ENCODE data around the gene EGFL7. TPM values are rescaled to one million over a fixed set of nuclear protein-coding genes. Genes with fewer than 3 reads are reported as not detected.

Gene EGFL7
- total and polyA plus RNA-seq, 2 of the 8 experiments (the other 6 are each of a cell fraction or from before 2014, with no cell fraction given) = 37.8 to 53.4 TPM

DNA sequence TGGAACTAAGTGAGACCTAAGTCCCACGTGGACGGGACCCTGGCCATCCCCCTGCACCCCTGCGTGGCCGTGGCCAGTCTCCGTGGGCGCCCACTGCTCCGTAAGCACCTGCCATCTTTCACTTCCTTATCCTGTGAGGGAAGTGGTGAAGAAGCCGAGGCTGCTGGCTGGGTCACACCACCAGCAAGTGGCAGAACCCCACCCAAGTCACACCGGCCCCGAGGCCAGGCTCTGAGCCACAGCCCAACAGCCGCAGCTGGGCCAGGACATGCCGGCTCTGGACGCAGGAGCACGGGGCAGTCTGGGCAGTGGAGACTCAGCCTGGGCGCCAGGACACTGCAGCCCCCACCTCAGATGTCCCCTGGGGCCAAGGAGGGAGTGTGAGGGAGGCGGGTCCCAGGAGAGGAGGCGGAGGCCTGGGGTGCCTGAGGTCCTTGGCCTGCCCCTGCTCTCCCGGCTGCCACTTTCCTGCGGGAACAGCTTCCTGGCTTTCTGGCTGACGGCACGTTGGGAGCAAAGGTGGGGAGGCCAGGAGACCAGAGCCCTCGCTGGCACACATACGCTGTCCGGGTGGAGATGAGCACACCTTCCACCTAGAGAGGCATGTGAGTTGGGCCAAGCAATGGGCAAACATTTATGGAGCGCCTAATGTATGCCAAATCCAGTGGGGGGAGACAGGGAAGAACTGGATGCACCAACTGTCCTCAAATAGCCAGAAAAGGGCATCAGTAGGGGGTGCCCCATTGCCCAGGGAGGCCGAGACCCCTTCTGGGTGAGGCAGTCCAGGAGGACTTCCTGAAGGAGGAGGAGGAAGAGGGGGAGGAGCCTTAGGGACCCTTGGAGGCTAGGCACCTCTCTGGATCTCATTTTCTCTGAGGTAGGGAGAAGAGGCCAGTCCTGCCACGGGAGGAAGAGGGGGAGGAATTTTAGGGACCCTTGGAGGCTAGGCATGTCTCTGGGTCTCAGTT lies 43.9 kb upstream of the EGFL7 start:
- Histone ChIP-seq H3K27me3 (replicated peaks in 1 of 4; ENCODE audit: control insufficient read depth in 3 of 4, extremely low read depth in 1 of 4, insufficient read depth in 3 of 4, low read length in 3 of 4) (no peaks in the 10 kb centered on the region), H3K4me3 (ENCODE audit: extremely low read depth in 1 of 4, insufficient read depth in 2 of 4, low read depth in 3 of 4, low read length in 4 of 4) (no peak overlapping the region), H4K20me1 (replicated peaks in 1 of 2; ENCODE audit: control insufficient read depth in 1 of 2, insufficient read depth in 2 of 2, low read length in 2 of 2) (no peaks in the 10 kb centered on the region)
- no peak for TF ChIP-seq POU5F1 (IDR thresholded peaks at IDR 0.05; ENCODE audit: low read depth, low read length)
- TF ChIP-seq, protein P1, sequence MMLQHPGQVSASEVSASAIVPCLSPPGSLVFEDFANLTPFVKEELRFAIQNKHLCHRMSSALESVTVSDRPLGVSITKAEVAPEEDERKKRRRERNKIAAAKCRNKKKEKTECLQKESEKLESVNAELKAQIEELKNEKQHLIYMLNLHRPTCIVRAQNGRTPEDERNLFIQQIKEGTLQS (IDR thresholded peaks at IDR 0.05; ENCODE audit: insufficient read depth, low read depth, low read length) = no peak
- TF ChIP-seq CHD1 (IDR thresholded peaks at IDR 0.05; ENCODE audit: low read depth, low read length) = no peak
- no peak for TF ChIP-seq NRF1 (IDR thresholded peaks at IDR 0.05; ENCODE audit: low read depth, low read length)
- TF ChIP-seq, protein P2, sequence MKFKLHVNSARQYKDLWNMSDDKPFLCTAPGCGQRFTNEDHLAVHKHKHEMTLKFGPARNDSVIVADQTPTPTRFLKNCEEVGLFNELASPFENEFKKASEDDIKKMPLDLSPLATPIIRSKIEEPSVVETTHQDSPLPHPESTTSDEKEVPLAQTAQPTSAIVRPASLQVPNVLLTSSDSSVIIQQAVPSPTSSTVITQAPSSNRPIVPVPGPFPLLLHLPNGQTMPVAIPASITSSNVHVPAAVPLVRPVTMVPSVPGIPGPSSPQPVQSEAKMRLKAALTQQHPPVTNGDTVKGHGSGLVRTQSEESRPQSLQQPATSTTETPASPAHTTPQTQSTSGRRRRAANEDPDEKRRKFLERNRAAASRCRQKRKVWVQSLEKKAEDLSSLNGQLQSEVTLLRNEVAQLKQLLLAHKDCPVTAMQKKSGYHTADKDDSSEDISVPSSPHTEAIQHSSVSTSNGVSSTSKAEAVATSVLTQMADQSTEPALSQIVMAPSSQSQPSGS (IDR thresholded peaks at IDR 0.05; ENCODE audit: low read length) = no peak
- TF ChIP-seq CTBP2 (IDR thresholded peaks at IDR 0.05; ENCODE audit: borderline replicate concordance, insufficient read depth, insufficient read length, low read length) = no peak
- no peak for TF ChIP-seq EP300 (IDR thresholded peaks at IDR 0.05; ENCODE audit: borderline replicate concordance in 1 of 2, low read depth in 2 of 2, low read length in 2 of 2)
- no peak for TF ChIP-seq CHD2 (IDR thresholded peaks at IDR 0.05; ENCODE audit: low read length)

More for the DNA sequence above, 43.9 kb upstream of the EGFL7 start:
- Histone ChIP-seq H3K56ac (replicated peaks; ENCODE audit: insufficient read length, low read depth, low read length) (no peak overlapping the region), H3K4me1 (replicated peaks in 1 of 4; ENCODE audit: control insufficient read depth in 3 of 4, insufficient read depth in 4 of 4, low read length in 3 of 4) (peaks cover 0 to 6% (median 2%) of the 10 kb centered on the region in 4 experiments; a peak in 6 of 7 replicates), H3K14ac (ENCODE audit: insufficient read length) (no peak overlapping the region), H2BK15ac (ENCODE audit: low read length) (no peak overlapping the region), H3K18ac (ENCODE audit: extremely low read depth, low read length) (no peak overlapping the region; the same call in 1 of the 2 replicates), H4K8ac (ENCODE audit: extremely low read depth, insufficient read depth, low read length) (no peak overlapping the region), H3K9me3 (ENCODE audit: insufficient read depth in 2 of 2, low read depth in 1 of 2, low read length in 1 of 2) (no peaks in the 10 kb centered on the region), H3K27ac (ENCODE audit: low read depth, low read length) (no peak overlapping the region), H2BK12ac (ENCODE audit: low read depth, low read length) (peak overlapping the region; percentile 17; the same call in 1 of the 2 replicates), H2BK20ac (ENCODE audit: low read length) (no peak overlapping the region; the same call in 1 of the 2 replicates), H3K23ac (ENCODE audit: insufficient read length) (no peak overlapping the region), H3K4me2 (ENCODE audit: insufficient read depth in 1 of 2, low read depth in 2 of 2, low read length in 2 of 2) (no peak overlapping the region), H2AFZ (ENCODE audit: low read length) (no peak overlapping the region), H3K79me1 (ENCODE audit: low read depth, low read length) (no peaks in the 10 kb centered on the region), H3K36me3 (ENCODE audit: control insufficient read depth in 2 of 4, insufficient read depth in 4 of 4, low read length in 3 of 4) (no peaks in the 10 kb centered on the region), H3K9ac (replicated peaks in 1 of 4; ENCODE audit: extremely low read depth in 1 of 4, low read depth in 3 of 4, low read length in 3 of 4) (no peak overlapping the region), H4K5ac (ENCODE audit: insufficient read length, low read depth, low read length) (no peak overlapping the region), H4K91ac (replicated peaks; ENCODE audit: insufficient read length, low read length) (no peak overlapping the region), H3K23me2 (ENCODE audit: low read depth, low read length) (no peaks in the 10 kb centered on the region), H2AK5ac (ENCODE audit: low read depth, low read length) (no peak overlapping the region), H3K79me2 (ENCODE audit: control insufficient read depth in 1 of 2, insufficient read depth in 2 of 2, low read length in 2 of 2) (no peaks in the 10 kb centered on the region), H3K4ac (replicated peaks; ENCODE audit: insufficient read length, low read depth, low read length) (no peak overlapping the region), H2BK5ac (ENCODE audit: low read depth, low read length) (no peak overlapping the region), H2BK120ac (replicated peaks; ENCODE audit: low read depth, low read length) (no peak overlapping the region)
- WGBS, 2 experiments (ENCODE audit: extremely low coverage in 1 of 2, insufficient coverage in 1 of 2, insufficient read length in 1 of 2, insufficient replicate concordance in 2 of 2, low coverage in 1 of 2, low lambda C conversion rate in 2 of 2, missing lambda C conversion rate in 1 of 2) = 82% methylated on average over 25 of the region's 27 CpGs; no CpG with 5 or more reads in 1 of the 2 experiments
- DNase-seq (ENCODE audit: low read depth in 1 of 2, low spot score in 2 of 2) (no peak), FAIRE-seq (no peak)
- ChIA-PET CTCF (ENCODE audit: partially characterized antibody) (interaction anchor here (0.7 to 3.0 kb wide), 11 partner anchors 9 to 218 kb away, joined by 3 to 9 read pairs (median 4); no protein-coding TSS in a partner anchor), POLR2A (ENCODE audit: partially characterized antibody) (interaction anchor here (0.9 kb wide), 1 partner anchor 13 kb away, joined by 4 read pairs; no protein-coding TSS in a partner anchor)
